OCI-LY7 (cell line): ENCODE data around the gene DOLPP1. TPM values are rescaled to one million over a fixed set of nuclear protein-coding genes. Genes with fewer than 3 reads are reported as not detected.

ENCODE experiments used
- BruUV-seq: library from RNA; stranded (reverse); fragments of 400-500 nt; replicated peaks from 2 replicates; lab custom pipeline; 2021; lab: Mats Ljungman, UMichigan
- CTCF ChIA-PET: fragments of 300-600 bp; sonication (Branson Sonifier 250); formaldehyde crosslinking; loops from one replicate; lab custom pipeline; 2022; ENCODE audit warnings: antibody characterized with exemption; ENCODE audit not compliant: unreplicated experiment; lab: Charles Lee
- POLR2A ChIA-PET: fragments of 300-600 bp; sonication (Branson Sonifier 250); formaldehyde crosslinking; loops from one replicate; lab custom pipeline; 2022; ENCODE audit warnings: antibody characterized with exemption; lab: Charles Lee
- DNase-seq: peaks from one replicate; pipeline ENCODE4 v3.0.0-alpha.2; 2015; ENCODE audit warnings: low spot score
- H2AFZ ChIP-seq: fragments of 200-600 bp; sonication (generic), shearing (Covaris generic); 2 replicates; pipeline ENCODE4 v1.6.1; 2014; ENCODE audit warnings: mild to moderate bottlenecking, antibody characterized with exemption, low read length, moderate library complexity
- H3K27ac ChIP-seq: fragments of 200-600 bp; sonication (generic); 2 replicates; pipeline ENCODE4 v1.5.1; 2014; ENCODE audit warnings: mixed run types, low read depth, mild to moderate bottlenecking, moderate library complexity, low read length, inconsistent platforms; ENCODE audit not compliant: poor library complexity, severe bottlenecking
- H3K36me3 ChIP-seq: fragments of 200-600 bp; sonication (generic); 2 replicates; pipeline ENCODE4 v1.6.1; 2014; ENCODE audit warnings: mild to moderate bottlenecking, antibody characterized with exemption, low read length, moderate library complexity, mixed read lengths; ENCODE audit not compliant: insufficient read depth
- H3K4me1 ChIP-seq: fragments of 200-600 bp; sonication (generic); 2 replicates; pipeline ENCODE4 v1.5.1; 2014; ENCODE audit warnings: mild to moderate bottlenecking, low read length; ENCODE audit not compliant: insufficient read depth, poor library complexity, severe bottlenecking
- H3K4me2 ChIP-seq: fragments of 200-600 bp; sonication (generic); 2 replicates; pipeline ENCODE4 v1.6.1; 2014; ENCODE audit warnings: mild to moderate bottlenecking, low read length
- H3K4me3 ChIP-seq: fragments of 200-600 bp; sonication (generic); 2 replicates; pipeline ENCODE4 v1.5.1; 2014; ENCODE audit warnings: mild to moderate bottlenecking, low read depth, low read length; ENCODE audit not compliant: poor library complexity, severe bottlenecking
- H3K79me2 ChIP-seq: fragments of 200-600 bp; sonication (generic); 2 replicates; pipeline ENCODE4 v1.6.1; 2016; ENCODE audit warnings: low read depth, mild to moderate bottlenecking, low read length, moderate library complexity, mixed read lengths; ENCODE audit not compliant: insufficient read depth
- H3K9me2 ChIP-seq: fragments of 200-600 bp; sonication (generic); 2 replicates; pipeline ENCODE4 v1.6.1; 2016; ENCODE audit warnings: mild to moderate bottlenecking, low read length, mixed read lengths; ENCODE audit not compliant: insufficient read depth
- H3K9me3 ChIP-seq: fragments of 200-600 bp; sonication (generic); 2 replicates; pipeline ENCODE4 v1.6.1; 2014; ENCODE audit warnings: mild to moderate bottlenecking, mixed run types, low read length, mixed read lengths
- H4K20me1 ChIP-seq: fragments of 200-600 bp; sonication (generic); 2 replicates; pipeline ENCODE4 v1.6.1; 2014; ENCODE audit warnings: mild to moderate bottlenecking, antibody characterized with exemption, low read length, moderate library complexity, mixed read lengths; ENCODE audit not compliant: insufficient read depth
- EZH2phosphoT487 ChIP-seq: fragments of 200-600 bp; sonication (generic); IDR thresholded peaks from 2 replicates; pipeline ENCODE4 v1.6.1; 2018; ENCODE audit warnings: low read depth, borderline replicate concordance, mild to moderate bottlenecking, mixed run types, antibody characterized with exemption, low read length, moderate library complexity, mixed read lengths
- intact Hi-C: fragments of 100-400 bp; cut with micrococcal nuclease; formaldehyde crosslinking; loops from one replicate; pipeline ENCODE4 v1.10.0; 2022; ENCODE audit not compliant: unreplicated experiment
- total RNA-seq, 2 experiments: library from RNA; depleted of rRNA in 1 of 2; stranded (reverse); fragments of >200 nt in 1 of 2; shearing (Covaris generic) in 1 of 2; gene quantifications; 2 replicates each; pipeline ENCODE4 v1.2.3, GENCODE V29; 2014 to 2022
- TF ChIP-seq, protein P1 (sequence below): fragments of 200-600 bp; sonication (generic); conservative IDR thresholded peaks from 2 replicates; pipeline ENCODE4 v1.5.1; 2014; ENCODE audit warnings: mild to moderate bottlenecking, antibody characterized with exemption, low read length, moderate library complexity, mixed read lengths

The DOLPP1 gene
- total RNA-seq, 2 experiments from 2014 or later: 16.9 TPM

DNA sequence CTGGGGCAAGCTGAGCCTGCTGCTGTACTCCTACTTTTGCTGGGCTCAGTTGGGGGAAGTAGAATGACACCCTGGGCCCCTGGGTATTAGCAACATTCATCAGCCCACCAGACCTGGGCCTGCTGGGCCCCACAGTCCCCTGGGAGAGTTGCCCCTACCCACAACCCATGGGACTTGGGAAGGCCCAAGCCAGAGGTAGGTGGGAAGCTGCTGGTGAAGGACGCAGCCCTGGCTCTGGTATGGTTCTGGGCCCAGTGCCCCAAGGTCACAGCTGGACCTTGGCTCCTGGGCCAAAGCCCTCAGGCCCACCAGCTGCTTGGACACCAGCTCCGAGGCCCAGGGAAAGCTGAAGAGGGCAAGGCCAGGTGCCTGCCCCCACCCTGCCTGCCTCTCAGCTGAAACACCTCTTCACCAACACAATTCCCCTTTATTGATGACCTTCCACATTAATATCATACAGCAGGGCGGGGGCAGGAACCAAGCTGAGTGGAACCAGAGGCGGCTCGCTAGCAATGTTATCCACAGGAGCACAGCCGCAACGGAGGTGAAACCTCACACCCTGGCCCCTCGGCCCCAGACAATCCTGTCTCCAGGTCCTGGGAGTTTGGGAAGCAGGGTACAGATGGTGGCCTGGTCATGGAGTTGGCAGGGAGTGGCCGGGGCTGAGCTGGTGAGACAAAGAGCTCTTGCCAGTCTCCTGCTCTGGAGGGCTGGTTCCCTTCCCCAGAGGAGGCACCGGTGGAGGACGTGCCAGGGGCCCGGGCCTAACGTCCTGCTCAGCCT, 13.7 kb downstream of the DOLPP1 start:
- Histone ChIP-seq H3K4me2 (no peak overlapping the region), H3K4me1 (no peaks in the 10 kb centered on the region), H3K36me3 (peaks cover 6% of the 10 kb centered on the region), H3K9me2 (no peaks in the 10 kb centered on the region), H3K79me2 (no peaks in the 10 kb centered on the region), H3K27ac (no peak overlapping the region), H3K9me3 (no peaks in the 10 kb centered on the region), H3K4me3 (no peak overlapping the region), H2AFZ (no peak overlapping the region), H4K20me1 (no peaks in the 10 kb centered on the region)
- no peak for DNase-seq
- TF ChIP-seq, protein P1, sequence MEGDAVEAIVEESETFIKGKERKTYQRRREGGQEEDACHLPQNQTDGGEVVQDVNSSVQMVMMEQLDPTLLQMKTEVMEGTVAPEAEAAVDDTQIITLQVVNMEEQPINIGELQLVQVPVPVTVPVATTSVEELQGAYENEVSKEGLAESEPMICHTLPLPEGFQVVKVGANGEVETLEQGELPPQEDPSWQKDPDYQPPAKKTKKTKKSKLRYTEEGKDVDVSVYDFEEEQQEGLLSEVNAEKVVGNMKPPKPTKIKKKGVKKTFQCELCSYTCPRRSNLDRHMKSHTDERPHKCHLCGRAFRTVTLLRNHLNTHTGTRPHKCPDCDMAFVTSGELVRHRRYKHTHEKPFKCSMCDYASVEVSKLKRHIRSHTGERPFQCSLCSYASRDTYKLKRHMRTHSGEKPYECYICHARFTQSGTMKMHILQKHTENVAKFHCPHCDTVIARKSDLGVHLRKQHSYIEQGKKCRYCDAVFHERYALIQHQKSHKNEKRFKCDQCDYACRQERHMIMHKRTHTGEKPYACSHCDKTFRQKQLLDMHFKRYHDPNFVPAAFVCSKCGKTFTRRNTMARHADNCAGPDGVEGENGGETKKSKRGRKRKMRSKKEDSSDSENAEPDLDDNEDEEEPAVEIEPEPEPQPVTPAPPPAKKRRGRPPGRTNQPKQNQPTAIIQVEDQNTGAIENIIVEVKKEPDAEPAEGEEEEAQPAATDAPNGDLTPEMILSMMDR: no peak
- TF ChIP-seq EZH2phosphoT487: no peak
- POLR2A ChIA-PET: interaction anchor here (0.6 kb wide), 1 partner anchor 13 kb away, joined by 6 read pairs; no protein-coding TSS in a partner anchor
- intact Hi-C loops: no loop called here
- no TSS peak for BruUV-seq
- CTCF ChIA-PET: no interaction called here

DNA sequence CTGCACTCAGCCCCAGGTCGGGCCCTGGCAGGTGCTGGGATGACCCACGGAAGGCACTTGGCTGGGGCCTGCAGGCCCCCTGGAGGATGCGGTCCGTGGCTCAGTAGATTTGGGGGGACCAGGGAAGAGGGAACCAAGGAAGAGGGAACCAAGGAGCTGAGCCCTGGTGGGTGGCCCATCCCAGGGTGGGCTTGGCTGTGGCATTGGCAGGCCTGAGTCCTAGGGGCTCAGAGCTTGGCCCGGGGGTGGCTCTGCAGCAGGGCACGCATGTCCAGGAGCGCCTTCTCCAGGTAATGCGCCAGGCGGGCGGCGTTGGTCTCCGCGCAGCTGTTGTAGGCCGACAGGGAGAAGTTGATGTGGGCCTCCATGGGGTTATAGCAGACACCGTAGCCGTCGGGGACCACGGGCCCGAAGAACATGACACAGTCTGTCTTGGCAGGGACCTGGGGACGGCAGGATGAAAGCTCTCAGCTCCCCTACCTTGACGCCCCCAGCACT, 14.3 kb downstream of the DOLPP1 start:
- ChIA-PET POLR2A (no interaction called here), CTCF (no interaction called here)
- no peaks in the 10 kb centered on the region for H4K20me1 ChIP-seq
- no peak overlapping the region for H2AFZ ChIP-seq
- intact Hi-C loops: no loop called here
- no TSS peak for BruUV-seq
- TF ChIP-seq, protein P1: no peak
- H3K4me1 ChIP-seq: no peaks in the 10 kb centered on the region
- H3K4me3 ChIP-seq: no peak overlapping the region
- no peak overlapping the region for H3K4me2 ChIP-seq
- H3K36me3 ChIP-seq: no peaks in the 10 kb centered on the region
- no peak for DNase-seq
- H3K79me2 ChIP-seq: no peaks in the 10 kb centered on the region
- no peaks in the 10 kb centered on the region for H3K9me2 ChIP-seq
- no peak overlapping the region for H3K27ac ChIP-seq
- H3K9me3 ChIP-seq: no peaks in the 10 kb centered on the region

GRCh38 chr9:129095908-129096307, 15.0 kb downstream of the DOLPP1 start:
- ChIA-PET CTCF (no interaction called here), POLR2A (no interaction called here)
- no peak for DNase-seq

More at GRCh38 chr9:129095908-129096307, 15.0 kb downstream of the DOLPP1 start:
- Histone ChIP-seq H3K4me1 (no peaks in the 10 kb centered on the region), H3K4me3 (no peak overlapping the region), H3K4me2 (no peak overlapping the region), H3K9me3 (no peaks in the 10 kb centered on the region), H2AFZ (no peak overlapping the region), H3K27ac (no peak overlapping the region), H3K79me2 (no peaks in the 10 kb centered on the region), H3K9me2 (no peaks in the 10 kb centered on the region), H3K36me3 (no peaks in the 10 kb centered on the region), H4K20me1 (no peaks in the 10 kb centered on the region)
- TF ChIP-seq, protein P1: no peak
- no peak for TF ChIP-seq EZH2phosphoT487
- intact Hi-C loops: no loop called here
- BruUV-seq: no TSS peak
